ENCODE measurements around the gene CLINT1. TPM values are rescaled to one million over a fixed set of nuclear protein-coding genes. Genes with fewer than 3 reads are reported as not detected.
A peak's percentile ranks its signal among the peaks of the same experiment; 100 is the strongest.

The CLINT1 gene
- polyA plus RNA-seq = 100 to 1,000 TPM in 1 of 4 donors, 10 to 100 TPM in 3; 37.3 to 145 (median 67.7) TPM
- long read RNA-seq, donor 1, transcript CLINT1-208 (2 exons, 2,905 nt) = minor isoform, 13 of 147 reads
- long read RNA-seq, donor 1, transcript CLINT1-201 (12 exons, 3,440 nt) = major isoform, 14 of 147 reads
- long read RNA-seq, donor 1, transcript CLINT1-207 (12 exons, 2,346 nt) = minor isoform, 10 of 147 reads
- long read RNA-seq, donor 1, partial matches to known transcripts = 109 of 147 reads
- long read RNA-seq, donor 1, other reads (novel, unspliced or antisense) = 0 of 147 reads
- long read RNA-seq, donor 2, transcript CLINT1-201 (12 exons, 3,440 nt) = major isoform, 5 of 22 reads
- long read RNA-seq, donor 2, partial matches to known transcripts = 12 of 22 reads
- long read RNA-seq, donor 2, other reads (novel, unspliced or antisense) = 0 of 22 reads
- long read RNA-seq, donor 3, transcript CLINT1-208 (2 exons, 2,905 nt) = major isoform, 7 of 49 reads
- long read RNA-seq, donor 3, partial matches to known transcripts = 38 of 49 reads
- long read RNA-seq, donor 3, other reads (novel, unspliced or antisense) = 0 of 49 reads
- long read RNA-seq, donor 4, partial matches to known transcripts = 0 of 3 reads
- long read RNA-seq, donor 4, other reads (novel, unspliced or antisense) = 0 of 3 reads
- long read RNA-seq, donor 5, partial matches to known transcripts = 13 of 18 reads
- long read RNA-seq, donor 5, other reads (novel, unspliced or antisense) = 0 of 18 reads
- long read RNA-seq, donor 6, partial matches to known transcripts = 31 of 42 reads
- long read RNA-seq, donor 6, other reads (novel, unspliced or antisense) = 0 of 42 reads
- long read RNA-seq, donor 7, transcript CLINT1-207 (12 exons, 2,346 nt) = major isoform, 6 of 41 reads
- long read RNA-seq, donor 7, partial matches to known transcripts = 29 of 41 reads
- long read RNA-seq, donor 7, other reads (novel, unspliced or antisense) = 0 of 41 reads
- long read RNA-seq, donor 8, partial matches to known transcripts = 0 of 1 reads
- long read RNA-seq, donor 8, other reads (novel, unspliced or antisense) = 0 of 1 reads
- long read RNA-seq, donor 9, partial matches to known transcripts = 0 of 6 reads
- long read RNA-seq, donor 9, other reads (novel, unspliced or antisense) = 0 of 6 reads
- long read RNA-seq, donor 10, transcript CLINT1-202 (4 exons, 3,394 nt) = minor isoform, 5 of 93 reads
- long read RNA-seq, donor 10, transcript CLINT1-208 (2 exons, 2,905 nt) = minor isoform, 8 of 93 reads
- long read RNA-seq, donor 10, transcript CLINT1-201 (12 exons, 3,440 nt) = minor isoform, 8 of 93 reads
- long read RNA-seq, donor 10, transcript CLINT1-207 (12 exons, 2,346 nt) = major isoform, 14 of 93 reads
- long read RNA-seq, donor 10, partial matches to known transcripts = 58 of 93 reads
- long read RNA-seq, donor 10, other reads (novel, unspliced or antisense) = 0 of 93 reads

DNA sequence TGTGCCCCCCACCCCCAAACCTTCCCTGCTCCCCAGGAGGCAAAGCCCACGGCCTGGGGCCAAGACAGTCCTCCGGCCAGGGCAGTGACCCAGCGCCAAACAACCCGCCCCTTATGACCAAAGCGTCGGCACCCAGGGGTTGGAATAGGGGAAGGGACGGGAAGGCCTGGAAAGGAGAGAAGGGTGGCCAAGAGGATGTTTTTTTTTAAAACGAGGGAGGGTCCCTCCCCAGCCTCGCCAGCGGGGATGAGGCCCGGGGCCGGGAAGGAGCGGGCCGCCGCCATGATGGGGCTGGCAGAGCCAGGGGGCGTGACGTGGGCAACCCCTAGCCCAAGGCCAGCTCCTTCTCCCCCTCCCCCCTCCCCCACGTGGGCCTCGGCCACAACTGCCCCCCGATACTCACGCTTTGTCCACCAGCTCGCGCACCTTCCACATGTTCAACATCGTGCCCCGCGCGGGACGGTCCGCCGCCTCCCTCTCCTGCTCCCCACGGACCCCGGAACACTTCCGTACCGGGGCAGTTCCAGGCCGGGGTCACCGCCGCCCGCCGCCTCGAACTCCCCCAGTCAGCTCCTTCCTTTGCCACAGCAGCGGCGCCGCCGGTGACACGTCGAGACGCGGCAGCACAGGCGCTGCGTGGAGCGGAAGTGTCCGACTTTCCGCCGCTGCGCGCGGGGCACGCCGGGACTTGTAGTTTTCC is at the start of gene CLINT1:
TSS of gene CLINT1 (minus strand) at position 619 of the 700 bp plus-strand sequence. CDS start at position 444, 175 bp downstream.
- WGBS, 3 donors = 0% methylated on average over 46 to 59 of the region's 59 CpGs
- peaks cover 7 to 43% (median 9%) of the 10 kb centered on the region in 3 donors for H3K4me1 ChIP-seq (ENCODE audit: control insufficient read depth in 3 of 3, insufficient read depth in 2 of 3, low read depth in 1 of 3, low read length in 2 of 3)

DNA sequence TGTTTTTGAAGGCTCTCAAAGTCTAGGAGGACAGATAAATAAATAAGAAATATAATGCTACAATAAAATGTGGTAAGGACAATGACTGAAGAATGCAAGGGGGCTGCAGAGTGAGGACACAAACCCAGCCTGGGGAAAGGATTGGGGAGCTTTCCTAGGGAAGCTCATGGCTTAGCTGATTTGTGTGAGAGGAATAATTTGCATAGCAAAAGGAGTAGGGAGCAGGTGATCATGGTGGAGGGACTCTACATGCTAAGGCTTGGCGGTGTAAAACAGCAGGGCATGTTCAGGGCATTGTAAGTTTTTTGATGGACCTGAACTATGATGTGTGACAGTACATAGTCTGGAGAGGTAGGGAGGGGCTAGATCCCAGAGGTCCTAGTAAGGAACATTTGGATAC is 49.5 kb upstream of the CLINT1 start:
- no peaks in the 10 kb centered on the region for H3K27me3 ChIP-seq (ENCODE audit: control insufficient read depth in 3 of 3, insufficient read depth in 3 of 3, low read length in 3 of 3)
- H3K4me1 ChIP-seq (ENCODE audit: control insufficient read depth in 3 of 3, insufficient read depth in 2 of 3, low read depth in 1 of 3, low read length in 2 of 3) = peaks cover 0 to 12% (median 5%) of the 10 kb centered on the region in 3 donors
- 88 to 100% (median 100%) methylated on average over 1 of the region's 1 CpG for WGBS, 3 donors
- no peaks in the 10 kb centered on the region for H3K9me3 ChIP-seq (ENCODE audit: control insufficient read depth in 2 of 2, insufficient read depth in 1 of 2, low read depth in 1 of 2, low read length in 1 of 2)
- H3K27ac ChIP-seq (ENCODE audit: low read depth in 1 of 3, low read length in 2 of 3) = no peak overlapping the region
- no peak for FAIRE-seq
- no peak for DNase-seq
- no peaks in the 10 kb centered on the region for H3K36me3 ChIP-seq (ENCODE audit: control insufficient read depth in 3 of 3, insufficient read depth in 2 of 3, low read depth in 1 of 3, low read length in 3 of 3)
- H3K4me3 ChIP-seq (ENCODE audit: low read depth in 1 of 3, low read length in 3 of 3) = no peak overlapping the region

More for the DNA sequence above, at the start of gene CLINT1:
- Histone ChIP-seq H3K36me3 (ENCODE audit: control insufficient read depth in 3 of 3, insufficient read depth in 2 of 3, low read depth in 1 of 3, low read length in 3 of 3) (peaks cover 0 to 4% (median 0%) of the 10 kb centered on the region in 3 donors), H3K27me3 (ENCODE audit: control insufficient read depth in 3 of 3, insufficient read depth in 3 of 3, low read length in 3 of 3) (no peaks in the 10 kb centered on the region), H3K27ac (ENCODE audit: low read depth in 1 of 3, low read length in 2 of 3) (peak within 1 kb of the TSS; percentile 53 to 94 (median 88)), H3K9me3 (ENCODE audit: control insufficient read depth in 2 of 2, insufficient read depth in 1 of 2, low read depth in 1 of 2, low read length in 1 of 2) (no peaks in the 10 kb centered on the region), H3K4me3 (ENCODE audit: low read depth in 1 of 3, low read length in 3 of 3) (peak within 1 kb of the TSS; percentile 77 to 97 (median 95))
- DNase-seq (peak; percentile 90 to 93), FAIRE-seq (no peak)

DNA sequence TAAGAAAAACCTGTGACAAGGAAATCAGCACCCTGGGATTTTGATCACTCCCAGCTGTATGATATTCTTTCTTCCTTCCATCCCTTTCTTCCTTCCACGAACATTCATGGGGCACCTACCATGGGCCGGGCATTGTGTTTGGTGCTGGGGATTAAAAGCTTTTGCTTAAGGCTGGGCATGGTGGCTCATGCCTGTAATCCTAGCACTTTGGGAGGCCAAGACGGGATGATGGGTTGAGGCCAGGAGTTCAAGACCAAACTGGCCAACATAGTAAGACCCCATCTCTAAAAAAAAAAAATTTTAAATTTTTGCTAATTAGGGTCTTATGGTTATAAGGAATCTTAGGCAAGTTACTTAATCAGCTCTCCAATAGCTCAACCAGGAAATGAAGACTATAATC is 48.5 kb upstream of the CLINT1 start:
- no peak overlapping the region for H3K27ac ChIP-seq (ENCODE audit: low read depth in 1 of 3, low read length in 2 of 3)
- no peaks in the 10 kb centered on the region for H3K9me3 ChIP-seq (ENCODE audit: control insufficient read depth in 2 of 2, insufficient read depth in 1 of 2, low read depth in 1 of 2, low read length in 1 of 2)
- H3K4me3 ChIP-seq (ENCODE audit: low read depth in 1 of 3, low read length in 3 of 3) = no peak overlapping the region
- no peaks in the 10 kb centered on the region for H3K36me3 ChIP-seq (ENCODE audit: control insufficient read depth in 3 of 3, insufficient read depth in 2 of 3, low read depth in 1 of 3, low read length in 3 of 3)
- FAIRE-seq (no peak), DNase-seq (no peak)
- peaks cover 0 to 2% (median 0%) of the 10 kb centered on the region in 3 donors for H3K4me1 ChIP-seq (ENCODE audit: control insufficient read depth in 3 of 3, insufficient read depth in 2 of 3, low read depth in 1 of 3, low read length in 2 of 3)
- WGBS, 3 donors = 93 to 99% (median 96%) methylated on average over 3 of the region's 3 CpGs
- H3K27me3 ChIP-seq (ENCODE audit: control insufficient read depth in 3 of 3, insufficient read depth in 3 of 3, low read length in 3 of 3) = no peaks in the 10 kb centered on the region

DNA sequence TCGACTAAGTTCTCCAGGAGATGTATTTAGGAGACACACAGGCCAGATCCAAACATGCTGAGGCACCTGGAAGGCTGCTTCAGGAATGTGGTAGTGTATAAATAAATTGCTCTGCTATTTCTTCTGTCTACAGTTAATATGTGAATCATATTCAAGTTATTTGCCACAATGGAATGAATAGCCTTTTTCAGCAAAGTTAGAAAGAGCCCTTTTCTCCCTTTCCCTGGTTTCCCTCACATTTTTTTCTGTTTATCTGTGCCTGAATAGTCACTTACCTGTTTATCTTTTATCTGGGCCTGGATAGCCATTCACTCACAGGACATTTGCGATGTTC is 44.1 kb upstream of the CLINT1 start:
- no peak overlapping the region for H3K27ac ChIP-seq (ENCODE audit: low read depth in 1 of 3, low read length in 2 of 3)
- WGBS, 3 donors = 75 to 88% (median 87%) methylated on average over 2 of the region's 2 CpGs

DNA sequence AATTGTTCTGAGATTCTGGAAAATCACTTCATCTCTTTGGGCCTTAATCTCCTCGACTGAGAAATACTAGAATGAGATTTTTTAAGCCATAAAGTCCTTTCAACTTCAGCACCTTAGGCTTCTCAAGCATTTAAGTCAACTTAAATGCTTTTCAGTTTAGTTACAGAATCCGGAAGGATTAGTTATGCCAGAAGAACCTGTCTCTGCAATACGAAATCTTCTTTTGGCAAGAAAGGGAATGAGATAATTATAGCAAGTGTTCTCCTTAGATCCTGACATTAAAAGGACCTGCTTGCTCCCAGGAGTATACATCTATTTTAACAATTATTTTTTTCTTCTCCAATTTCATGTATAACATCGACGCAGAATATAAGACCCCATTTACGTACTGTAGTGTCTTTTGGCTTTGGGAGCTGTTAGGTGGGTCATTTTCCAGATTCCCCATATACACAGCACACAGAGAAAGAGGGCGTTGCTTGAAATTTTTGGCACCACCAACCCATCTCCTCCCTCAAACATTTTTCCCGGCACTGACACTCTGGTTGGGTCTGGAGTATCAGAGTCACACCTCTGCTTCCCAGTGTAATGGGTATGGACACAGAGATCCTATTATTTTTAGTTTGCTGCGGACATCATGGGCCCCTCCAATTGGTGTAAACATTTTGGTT is 43.6 kb upstream of the CLINT1 start:
- H3K4me3 ChIP-seq (ENCODE audit: low read depth in 1 of 3, low read length in 3 of 3) = no peak overlapping the region
- DNase-seq = no peak
- no peaks in the 10 kb centered on the region for H3K27me3 ChIP-seq (ENCODE audit: control insufficient read depth in 3 of 3, insufficient read depth in 3 of 3, low read length in 3 of 3)
- H3K27ac ChIP-seq (ENCODE audit: low read depth in 1 of 3, low read length in 2 of 3) = no peak overlapping the region
- FAIRE-seq = no peak
- no peaks in the 10 kb centered on the region for H3K9me3 ChIP-seq (ENCODE audit: control insufficient read depth in 2 of 2, insufficient read depth in 1 of 2, low read depth in 1 of 2, low read length in 1 of 2)
- WGBS, 3 donors = 71 to 77% (median 71%) methylated on average over 9 of the region's 9 CpGs
- H3K36me3 ChIP-seq (ENCODE audit: control insufficient read depth in 3 of 3, insufficient read depth in 2 of 3, low read depth in 1 of 3, low read length in 3 of 3) = no peaks in the 10 kb centered on the region
- no peaks in the 10 kb centered on the region for H3K4me1 ChIP-seq (ENCODE audit: control insufficient read depth in 3 of 3, insufficient read depth in 2 of 3, low read depth in 1 of 3, low read length in 2 of 3)

More for the DNA sequence above, 44.1 kb upstream of the CLINT1 start:
- H3K4me3 ChIP-seq (ENCODE audit: low read depth in 1 of 3, low read length in 3 of 3) = no peak overlapping the region
- FAIRE-seq = no peak
- no peaks in the 10 kb centered on the region for H3K9me3 ChIP-seq (ENCODE audit: control insufficient read depth in 2 of 2, insufficient read depth in 1 of 2, low read depth in 1 of 2, low read length in 1 of 2)
- no peaks in the 10 kb centered on the region for H3K27me3 ChIP-seq (ENCODE audit: control insufficient read depth in 3 of 3, insufficient read depth in 3 of 3, low read length in 3 of 3)
- no peak for DNase-seq
- no peaks in the 10 kb centered on the region for H3K4me1 ChIP-seq (ENCODE audit: control insufficient read depth in 3 of 3, insufficient read depth in 2 of 3, low read depth in 1 of 3, low read length in 2 of 3)
- no peaks in the 10 kb centered on the region for H3K36me3 ChIP-seq (ENCODE audit: control insufficient read depth in 3 of 3, insufficient read depth in 2 of 3, low read depth in 1 of 3, low read length in 3 of 3)

DNA sequence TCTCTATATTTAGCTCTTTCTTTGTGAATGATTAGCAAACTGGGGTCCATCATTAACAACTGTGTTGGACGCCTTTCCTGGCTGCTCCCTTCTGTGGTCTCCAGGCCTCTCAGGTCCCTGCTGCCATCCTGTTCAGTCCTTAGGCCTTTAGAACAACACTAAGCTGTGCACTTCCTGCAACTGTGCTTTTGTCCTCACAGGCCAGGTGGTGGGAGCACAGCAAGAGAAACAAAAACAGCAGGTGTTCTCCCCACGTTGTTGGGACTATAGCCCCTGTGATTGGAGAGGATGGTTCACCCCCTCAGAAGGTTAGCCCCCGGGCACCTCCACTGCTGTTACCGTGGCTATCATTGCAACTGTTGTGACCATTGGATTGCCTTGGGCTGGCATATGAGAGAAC is 41.7 kb upstream of the CLINT1 start:
- Histone ChIP-seq H3K9me3 (ENCODE audit: control insufficient read depth in 2 of 2, insufficient read depth in 1 of 2, low read depth in 1 of 2, low read length in 1 of 2) (no peaks in the 10 kb centered on the region), H3K4me3 (ENCODE audit: low read depth in 1 of 3, low read length in 3 of 3) (no peak overlapping the region), H3K27me3 (ENCODE audit: control insufficient read depth in 3 of 3, insufficient read depth in 3 of 3, low read length in 3 of 3) (no peaks in the 10 kb centered on the region), H3K36me3 (ENCODE audit: control insufficient read depth in 3 of 3, insufficient read depth in 2 of 3, low read depth in 1 of 3, low read length in 3 of 3) (no peaks in the 10 kb centered on the region), H3K4me1 (ENCODE audit: control insufficient read depth in 3 of 3, insufficient read depth in 2 of 3, low read depth in 1 of 3, low read length in 2 of 3) (no peaks in the 10 kb centered on the region), H3K27ac (ENCODE audit: low read depth in 1 of 3, low read length in 2 of 3) (no peak overlapping the region)
- FAIRE-seq = no peak
- no peak for DNase-seq
- whole genome bisulfite sequencing, 3 donors = 44 to 60% (median 60%) methylated on average over 4 of the region's 4 CpGs

DNA sequence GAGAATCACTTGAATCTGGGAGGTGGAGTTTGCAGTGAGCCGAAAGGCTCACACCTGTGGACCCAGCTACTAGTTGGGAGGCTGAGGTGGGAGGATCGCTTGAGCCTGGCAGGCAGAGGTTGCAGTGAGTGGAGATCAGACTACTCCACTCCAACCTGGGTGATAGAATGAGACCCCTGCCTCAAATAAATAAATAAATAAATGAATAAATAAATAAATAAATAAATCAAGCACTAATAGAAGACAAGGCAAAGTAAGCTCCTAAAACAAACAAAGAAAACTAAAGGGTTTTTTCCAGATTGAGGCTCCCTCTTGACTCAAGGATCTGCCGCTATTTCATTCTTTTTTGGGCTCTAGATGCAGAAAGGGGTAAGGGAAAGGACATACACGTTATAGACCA is 34.7 kb upstream of the CLINT1 start:
- H3K9me3 ChIP-seq (ENCODE audit: control insufficient read depth in 2 of 2, insufficient read depth in 1 of 2, low read depth in 1 of 2, low read length in 1 of 2) = no peaks in the 10 kb centered on the region
- H3K36me3 ChIP-seq (ENCODE audit: control insufficient read depth in 3 of 3, insufficient read depth in 2 of 3, low read depth in 1 of 3, low read length in 3 of 3) = no peaks in the 10 kb centered on the region
- H3K27me3 ChIP-seq (ENCODE audit: control insufficient read depth in 3 of 3, insufficient read depth in 3 of 3, low read length in 3 of 3) = no peaks in the 10 kb centered on the region
- H3K4me1 ChIP-seq (ENCODE audit: control insufficient read depth in 3 of 3, insufficient read depth in 2 of 3, low read depth in 1 of 3, low read length in 2 of 3) = peaks cover 0 to 7% (median 7%) of the 10 kb centered on the region in 3 donors
- 91 to 98% (median 92%) methylated on average over 4 of the region's 4 CpGs for whole genome bisulfite sequencing, 3 donors
- DNase-seq (no peak), FAIRE-seq (no peak)
- H3K4me3 ChIP-seq (ENCODE audit: low read depth in 1 of 3, low read length in 3 of 3) = no peak overlapping the region
- H3K27ac ChIP-seq (ENCODE audit: low read depth in 1 of 3, low read length in 2 of 3) = no peak overlapping the region

All from small intestine (tissue), 16 donors.